NCI-H526 (cell line): ENCODE results near the gene PPP2CA.
"Not testable (repeated sequence)": the region's sequence is repeated elsewhere in the genome, so short reads cannot be mapped to it uniquely, and the experiment has no call there.

ENCODE experiments used
- DNase-seq, 2 experiments: peaks; one replicate each; lab custom pipeline; 2025; lab: John Stamatoyannopoulos, UW

Gene PPP2CA

GRCh38 chr5:134225780-134226440 is at the start of gene PPP2CA:
Gene PPP2CA, minus strand, starts transcription at chr5:134226073. Its CDS starts 212 bp downstream, at chr5:134225861.
- DNase-seq, result peak; percentile 91 to 96

DNA sequence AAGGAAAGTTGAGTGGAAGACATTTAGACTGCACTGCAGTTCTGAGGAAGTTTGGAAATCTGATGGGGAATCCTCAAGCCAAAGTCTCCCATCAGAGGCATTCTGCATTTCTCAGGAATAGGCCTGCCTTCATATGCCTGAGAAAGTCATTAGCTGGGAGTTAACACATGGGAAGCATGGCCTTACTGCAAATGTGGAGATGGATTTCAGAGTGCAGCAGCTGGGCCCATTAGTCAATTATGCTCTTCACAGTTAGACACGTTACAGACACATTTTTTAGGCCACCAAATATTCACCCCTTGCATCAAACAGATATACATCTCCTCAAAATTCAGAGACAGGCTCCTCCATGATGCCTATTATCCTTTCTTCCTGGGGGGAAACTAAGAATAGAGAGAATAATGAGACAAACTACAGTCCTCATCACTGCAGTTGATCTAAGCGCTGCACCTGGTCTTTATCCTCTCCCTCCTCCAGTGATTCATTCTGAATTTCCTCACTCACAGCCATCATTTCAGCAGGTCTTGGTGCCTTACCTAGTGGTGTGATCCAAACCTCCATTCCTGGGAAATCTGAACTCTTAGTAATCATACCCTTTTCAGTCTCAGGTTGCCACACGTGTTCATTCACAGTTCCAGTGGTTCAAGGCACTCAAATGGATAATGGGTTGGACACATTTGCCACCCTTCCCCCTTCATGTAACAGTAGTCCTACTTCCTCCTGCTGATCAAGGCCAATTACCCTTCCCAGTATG is 47.9 kb upstream of the PPP2CA start:
- DNase-seq, result no peak

DNA sequence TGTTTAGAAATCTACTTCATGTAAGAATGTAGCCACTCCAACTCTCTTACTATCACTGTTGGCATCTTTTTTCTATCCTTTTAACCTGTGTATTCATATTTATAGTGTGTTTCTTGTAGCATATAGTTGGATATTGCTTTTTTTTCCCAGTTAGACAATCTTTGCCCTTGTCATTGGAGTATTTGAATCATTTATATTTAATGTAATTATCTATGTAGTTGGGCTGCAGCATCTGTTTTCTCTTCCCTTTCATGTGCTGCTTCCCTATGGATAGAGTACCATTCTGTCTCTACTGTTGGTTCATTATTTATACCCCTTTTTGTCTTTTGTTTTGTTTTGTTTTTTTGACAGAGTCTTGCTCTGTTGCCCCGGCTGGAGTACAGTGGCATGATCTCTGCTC is 45.2 kb upstream of the PPP2CA start:
- no peak for DNase-seq

GRCh38 chr5:134268919-134269318 is 43.0 kb upstream of the PPP2CA start:
- DNase-seq, result no peak

- no peak for DNase-seq
Observed at GRCh38 chr5:134268019-134268601, 42.2 kb upstream of the PPP2CA start.

DNA sequence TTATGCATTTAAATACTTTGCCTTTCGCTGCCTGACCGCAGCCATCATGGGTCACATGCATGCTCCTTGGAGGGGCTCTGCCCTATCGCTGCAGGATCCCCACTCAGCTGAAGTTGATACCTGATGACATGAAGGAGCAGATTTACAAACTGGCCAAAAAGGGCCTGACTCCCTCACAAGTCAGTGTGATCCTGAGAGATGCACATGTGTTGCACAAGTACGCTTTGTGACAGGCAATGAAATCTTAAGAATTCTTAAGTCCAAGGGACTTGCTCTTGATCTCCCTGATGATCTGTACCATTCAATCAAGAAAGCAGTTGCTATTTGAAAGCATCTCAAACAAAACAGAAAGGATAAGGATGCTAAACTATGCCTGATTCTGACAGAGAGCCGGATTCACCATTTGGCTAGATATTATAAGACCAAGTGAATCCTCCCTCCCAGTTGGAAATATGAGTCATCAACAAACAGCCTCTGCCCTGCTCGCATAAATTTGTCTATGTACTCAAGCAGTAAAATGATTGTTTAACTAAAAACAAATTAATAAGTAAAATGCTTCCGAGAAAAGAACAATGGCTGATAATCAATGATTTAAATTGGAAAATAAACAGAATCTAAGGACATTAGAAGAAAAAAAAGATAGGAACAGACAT is 41.6 kb upstream of the PPP2CA start:
- peak in 1 of 2 experiments; percentile 20 for DNase-seq

- no peak for DNase-seq
Observed at GRCh38 chr5:134263801-134264200, 37.9 kb upstream of the PPP2CA start.

- DNase-seq, result not testable (repeated sequence)
Observed at GRCh38 chr5:134262629-134263028, 36.8 kb upstream of the PPP2CA start.

DNA sequence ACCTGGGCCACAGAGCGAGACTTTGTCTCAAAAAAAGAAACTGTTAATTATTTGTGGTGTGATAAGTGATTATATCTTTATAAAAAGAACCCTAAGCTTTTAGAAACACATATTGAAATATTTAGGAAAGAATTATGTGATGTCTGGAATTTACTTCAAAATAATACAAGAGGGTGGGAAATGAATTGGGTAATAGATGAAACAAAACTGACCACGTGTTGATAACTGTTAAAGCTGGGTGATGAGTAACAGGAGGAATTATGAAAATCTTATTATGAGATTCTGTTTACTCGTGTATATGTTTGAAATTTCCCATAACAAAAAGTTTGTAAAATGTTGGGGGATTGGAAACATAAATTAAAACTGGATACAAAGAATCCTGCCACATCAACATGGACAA is 33.0 kb upstream of the PPP2CA start:
- no peak for DNase-seq

- DNase-seq, result no peak
Observed at GRCh38 chr5:134257176-134257575, 31.3 kb upstream of the PPP2CA start.

- no peak for DNase-seq
Observed at GRCh38 chr5:134255418-134256150, 29.7 kb upstream of the PPP2CA start.

GRCh38 chr5:134253368-134254153 is 27.7 kb upstream of the PPP2CA start:
- not testable (repeated sequence) for DNase-seq

GRCh38 chr5:134252671-134253070 is 26.8 kb upstream of the PPP2CA start:
- no peak for DNase-seq

DNA sequence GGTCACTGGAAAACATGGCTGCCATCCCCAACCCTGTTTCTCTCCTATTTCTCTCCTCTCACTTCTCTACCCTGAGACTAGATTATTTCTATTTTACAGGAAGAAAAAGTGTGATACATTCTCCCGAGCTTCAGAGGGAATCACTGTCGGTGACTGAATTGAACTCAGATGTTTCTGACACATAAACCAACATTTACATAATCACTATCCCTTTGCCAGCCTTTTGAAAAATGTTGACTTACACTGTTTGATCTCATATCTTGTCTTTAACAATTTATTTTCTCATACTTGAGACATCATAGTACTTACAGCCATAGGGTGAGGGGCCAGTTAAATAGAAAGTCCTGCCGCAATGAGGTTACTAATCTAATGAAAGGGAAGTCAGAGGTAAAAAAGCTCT is 25.1 kb upstream of the PPP2CA start:
- DNase-seq, result no peak

GRCh38 chr5:134249469-134250379 is 23.9 kb upstream of the PPP2CA start:
- DNase-seq, result no peak

DNA sequence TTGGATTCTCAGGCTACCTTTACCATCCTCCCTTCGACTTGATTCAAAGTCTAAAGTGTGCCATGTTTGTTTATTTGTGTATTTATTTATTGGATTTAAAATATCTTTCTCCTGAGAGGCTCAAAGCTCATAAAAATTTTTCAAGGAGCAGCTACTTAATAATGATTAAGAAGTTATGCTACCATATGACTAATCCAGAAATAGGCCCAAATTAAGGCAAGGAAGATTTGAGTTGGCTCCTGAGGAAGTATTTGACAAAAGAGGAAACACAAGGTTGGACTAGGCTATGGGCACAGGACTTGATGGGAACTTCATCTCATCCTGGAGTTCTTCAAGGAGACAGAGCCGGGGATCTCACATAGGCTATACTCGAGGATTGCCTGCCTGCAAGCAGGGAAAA is 22.4 kb upstream of the PPP2CA start:
- DNase-seq, result no peak

DNA sequence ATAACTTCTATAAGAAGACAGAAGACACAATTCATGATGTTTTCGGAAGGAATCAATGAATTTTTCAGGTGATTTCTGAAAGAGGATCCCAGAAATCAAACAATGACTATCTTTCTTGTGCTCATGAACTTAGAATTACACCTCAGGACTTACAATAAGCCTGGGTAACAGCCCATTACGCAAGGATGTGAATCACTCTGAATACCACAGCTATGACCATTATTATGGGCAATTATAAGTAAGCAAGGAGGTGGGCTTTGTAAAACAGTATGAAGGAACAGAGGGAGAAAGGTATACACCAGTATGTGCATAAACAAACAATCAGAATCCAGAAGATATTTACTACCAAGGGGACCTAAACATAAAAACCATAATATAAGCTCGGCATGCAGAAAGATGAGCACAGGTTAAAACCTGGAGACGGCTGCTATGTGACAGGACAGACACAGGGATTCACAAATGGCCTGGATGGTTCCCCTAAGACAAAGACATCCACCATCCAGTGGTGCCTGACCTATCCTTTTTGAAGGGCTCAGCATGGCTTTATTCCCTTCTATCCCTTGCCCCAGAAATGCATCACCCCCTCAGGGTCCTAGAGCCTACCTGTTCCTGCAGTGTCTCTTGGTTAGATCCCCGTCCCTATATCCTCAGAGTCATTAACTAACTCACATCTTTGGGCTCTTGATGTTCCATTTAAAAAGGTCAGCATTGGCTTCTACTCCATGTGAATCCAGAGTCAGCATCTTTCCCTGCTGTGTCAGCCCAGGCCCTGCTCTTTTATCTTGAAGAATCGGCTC is 21.8 kb upstream of the PPP2CA start:
- DNase-seq, result no peak

GRCh38 chr5:134246771-134247427 is 21.0 kb upstream of the PPP2CA start:
- DNase-seq, result no peak

- no peak for DNase-seq
Observed at GRCh38 chr5:134245692-134246091, 19.8 kb upstream of the PPP2CA start.
